BLaER1 (cell line): ENCODE measurements around the gene SLC52A3.

Experiments
- H3K27ac ChIP-seq: shearing (Covaris generic); formaldehyde crosslinking; 2 replicates; pipeline ENCODE4 v1.8.1; 2022
- H3K27me3 ChIP-seq: shearing (Covaris generic); formaldehyde crosslinking; 2 replicates; pipeline ENCODE4 v1.8.1; 2022
- H3K36me3 ChIP-seq: shearing (Covaris generic); formaldehyde crosslinking; 2 replicates; pipeline ENCODE4 v1.8.1; 2022
- H3K4me1 ChIP-seq: shearing (Covaris generic); formaldehyde crosslinking; 2 replicates; pipeline ENCODE4 v1.8.1; 2022
- H3K4me2 ChIP-seq: shearing (Covaris generic); formaldehyde crosslinking; 2 replicates; pipeline ENCODE4 v1.8.1; 2022
- H3K4me3 ChIP-seq: shearing (Covaris generic); formaldehyde crosslinking; 2 replicates; pipeline ENCODE4 v1.8.1; 2022
- H3K9ac ChIP-seq: shearing (Covaris generic); formaldehyde crosslinking; 2 replicates; pipeline ENCODE4 v1.8.1; 2022
- H3K9me3 ChIP-seq: shearing (Covaris generic); formaldehyde crosslinking; 2 replicates; pipeline ENCODE4 v1.8.1; 2022
- H4K20me1 ChIP-seq: shearing (Covaris generic); formaldehyde crosslinking; 2 replicates; pipeline ENCODE4 v1.8.1; 2022
- Cebpa-rat ChIP-seq: shearing (Covaris generic); IDR thresholded peaks from 2 replicates; pipeline ENCODE4 v1.8.1; 2022

Gene SLC52A3

GRCh38 chr20:796921-797320 lies 28.6 kb upstream of the SLC52A3 start:
- Histone ChIP-seq H3K4me1 (no peaks in the 10 kb centered on the region), H3K4me3 (no peak overlapping the region), H3K4me2 (no peak overlapping the region), H3K9ac (no peak overlapping the region), H3K27me3 (no peaks in the 10 kb centered on the region), H3K9me3 (peaks cover 28% of the 10 kb centered on the region), H3K36me3 (no peaks in the 10 kb centered on the region), H3K27ac (no peak overlapping the region), H4K20me1 (no peaks in the 10 kb centered on the region)
- TF ChIP-seq Cebpa-rat, result no peak

- no peaks in the 10 kb centered on the region for H3K4me1 ChIP-seq
- no peak overlapping the region for H3K4me3 ChIP-seq
- peaks cover 41% of the 10 kb centered on the region for H3K9me3 ChIP-seq
- no peaks in the 10 kb centered on the region for H3K27me3 ChIP-seq
- H3K27ac ChIP-seq, result no peak overlapping the region
- no peak overlapping the region for H3K4me2 ChIP-seq
- H3K36me3 ChIP-seq, result no peaks in the 10 kb centered on the region
- H4K20me1 ChIP-seq, result no peaks in the 10 kb centered on the region
- no peak for TF ChIP-seq Cebpa-rat
- no peak overlapping the region for H3K9ac ChIP-seq
These were observed 23.9 kb upstream of the SLC52A3 start for GRCh38 chr20:792248-792647.

- Histone ChIP-seq H3K4me1 (no peaks in the 10 kb centered on the region), H3K27me3 (no peaks in the 10 kb centered on the region), H3K36me3 (no peaks in the 10 kb centered on the region), H4K20me1 (no peaks in the 10 kb centered on the region), H3K27ac (no peak overlapping the region), H3K9me3 (peaks cover 41% of the 10 kb centered on the region), H3K4me3 (no peak overlapping the region), H3K9ac (no peak overlapping the region), H3K4me2 (no peak overlapping the region)
- no peak for TF ChIP-seq Cebpa-rat
These were observed 22.8 kb upstream of the SLC52A3 start for GRCh38 chr20:791056-791455.

- no peak overlapping the region for H3K4me2 ChIP-seq
- no peaks in the 10 kb centered on the region for H3K36me3 ChIP-seq
- TF ChIP-seq Cebpa-rat, result no peak
These were observed 19.5 kb upstream of the SLC52A3 start for GRCh38 chr20:787825-788224.

GRCh38 chr20:779771-780170 lies 11.5 kb upstream of the SLC52A3 start:
- Histone ChIP-seq H3K27me3 (no peaks in the 10 kb centered on the region), H3K4me2 (no peak overlapping the region), H3K9me3 (peaks cover 17% of the 10 kb centered on the region), H3K4me1 (peaks cover 5% of the 10 kb centered on the region), H4K20me1 (no peaks in the 10 kb centered on the region), H3K27ac (no peak overlapping the region), H3K4me3 (no peak overlapping the region), H3K9ac (no peak overlapping the region), H3K36me3 (no peaks in the 10 kb centered on the region)
- no peak for TF ChIP-seq Cebpa-rat

More at GRCh38 chr20:787825-788224, 19.5 kb upstream of the SLC52A3 start:
- Histone ChIP-seq H3K9ac (no peak overlapping the region), H4K20me1 (no peaks in the 10 kb centered on the region), H3K9me3 (peaks cover 53% of the 10 kb centered on the region), H3K4me1 (no peaks in the 10 kb centered on the region), H3K4me3 (no peak overlapping the region), H3K27ac (no peak overlapping the region), H3K27me3 (no peaks in the 10 kb centered on the region)

- TF ChIP-seq Cebpa-rat, result no peak
- Histone ChIP-seq H3K36me3 (no peaks in the 10 kb centered on the region), H3K4me2 (no peak overlapping the region), H3K9me3 (no peaks in the 10 kb centered on the region), H4K20me1 (no peaks in the 10 kb centered on the region), H3K4me1 (peaks cover 25% of the 10 kb centered on the region), H3K27me3 (no peaks in the 10 kb centered on the region), H3K4me3 (no peak overlapping the region), H3K27ac (no peak overlapping the region), H3K9ac (no peak overlapping the region)
These were observed 7.9 kb upstream of the SLC52A3 start for GRCh38 chr20:776165-776564.

GRCh38 chr20:775679-776135 lies 7.4 kb upstream of the SLC52A3 start:
- Histone ChIP-seq H4K20me1 (no peaks in the 10 kb centered on the region), H3K9me3 (peaks cover 2% of the 10 kb centered on the region), H3K4me3 (no peak overlapping the region), H3K4me2 (no peak overlapping the region), H3K4me1 (peaks cover 25% of the 10 kb centered on the region), H3K27ac (no peak overlapping the region), H3K9ac (no peak overlapping the region), H3K36me3 (no peaks in the 10 kb centered on the region), H3K27me3 (no peaks in the 10 kb centered on the region)
- no peak for TF ChIP-seq Cebpa-rat

- no peak for TF ChIP-seq Cebpa-rat
- H3K4me1 ChIP-seq, result peaks cover 25% of the 10 kb centered on the region
- H3K27ac ChIP-seq, result peak overlapping the region; percentile 32; the same call in 1 of the 2 replicates
- peak overlapping the region; percentile 41 for H3K4me2 ChIP-seq
- no peaks in the 10 kb centered on the region for H4K20me1 ChIP-seq
- H3K9me3 ChIP-seq, result peaks cover 4% of the 10 kb centered on the region
- no peaks in the 10 kb centered on the region for H3K36me3 ChIP-seq
- no peaks in the 10 kb centered on the region for H3K27me3 ChIP-seq
- H3K9ac ChIP-seq, result no peak overlapping the region
- H3K4me3 ChIP-seq, result no peak overlapping the region
These were observed 6.4 kb upstream of the SLC52A3 start for GRCh38 chr20:774660-775057.

- H4K20me1 ChIP-seq, result no peaks in the 10 kb centered on the region
- H3K27me3 ChIP-seq, result no peaks in the 10 kb centered on the region
- no peak overlapping the region for H3K9ac ChIP-seq
- H3K4me1 ChIP-seq, result peaks cover 25% of the 10 kb centered on the region
- TF ChIP-seq Cebpa-rat, result no peak
- no peak overlapping the region for H3K4me3 ChIP-seq
- H3K36me3 ChIP-seq, result no peaks in the 10 kb centered on the region
- peaks cover 4% of the 10 kb centered on the region for H3K9me3 ChIP-seq
- peak overlapping the region; percentile 32; the same call in 1 of the 2 replicates for H3K27ac ChIP-seq
- peak overlapping the region; percentile 41 for H3K4me2 ChIP-seq
These were observed 5.8 kb upstream of the SLC52A3 start for GRCh38 chr20:774016-774659.

GRCh38 chr20:772806-773205 lies 4.5 kb upstream of the SLC52A3 start:
- Histone ChIP-seq H3K9ac (no peak overlapping the region), H4K20me1 (no peaks in the 10 kb centered on the region), H3K36me3 (no peaks in the 10 kb centered on the region), H3K4me2 (peak overlapping the region; percentile 38), H3K9me3 (peaks cover 4% of the 10 kb centered on the region), H3K27ac (no peak overlapping the region), H3K4me1 (peaks cover 25% of the 10 kb centered on the region), H3K4me3 (no peak overlapping the region), H3K27me3 (no peaks in the 10 kb centered on the region)
- no peak for TF ChIP-seq Cebpa-rat
